Left lung (tissue), 10 donors: ENCODE data around the gene CALHM3. TPM values are rescaled to one million over a fixed set of nuclear protein-coding genes. Genes with fewer than 3 reads are reported as not detected.
"Not testable (repeated sequence)": the region's sequence is repeated elsewhere in the genome, so short reads cannot be mapped to it uniquely, and the experiment has no call there.

Experiments used
- ATAC-seq: fragments of 200-7000 bp; cut with Tn5 transposase; one replicate; pipeline ENCODE4 v1.9.1; 2020; ENCODE audit warnings: moderate library complexity
- DNase-seq, 4 donors: peaks; one replicate each; pipeline ENCODE4 v3.0.0-alpha.2; 2013 to 2020
- H3K27ac ChIP-seq, 2 donors: fragments of 200-600 bp; sonication (generic) in 1 of 2; one replicate each; pipeline versions ENCODE4 v1.5.0 to v1.8.0; 2020 to 2021
- H3K27me3 ChIP-seq, 2 donors: fragments of 200-600 bp; sonication (generic) in 1 of 2; one replicate each; pipeline versions ENCODE4 v1.5.0 to v1.8.0; 2020 to 2021
- H3K36me3 ChIP-seq, 2 donors: fragments of 200-600 bp; sonication (generic) in 1 of 2; one replicate each; pipeline versions ENCODE4 v1.5.0 to v1.8.0; 2020 to 2021
- H3K4me1 ChIP-seq, 2 donors: fragments of 200-600 bp; one replicate each; pipeline ENCODE4 v1.8.0; 2021
- H3K4me3 ChIP-seq, 2 donors: fragments of 200-600 bp; sonication (generic) in 1 of 2; one replicate each; pipeline versions ENCODE4 v1.5.0 to v1.8.0; 2020 to 2021; ENCODE audit warnings: mild to moderate bottlenecking in 1 of 2
- H3K9me3 ChIP-seq, 2 donors: fragments of 200-600 bp; sonication (generic) in 1 of 2; one replicate each; pipeline versions ENCODE4 v1.5.0 to v1.8.0; 2020 to 2021
- intact Hi-C, 2 donors: fragments of 100-400 bp; cut with DNase I; formaldehyde crosslinking; loops; one replicate each; pipeline versions ENCODE4 v1.11.2 to v1.14.2; 2022
- polyA plus RNA-seq, 6 donors: library from polyadenylated mRNA; unstranded; fragments of 120-200 nt; gene quantifications; one replicate each; pipeline ENCODE4 v1.2.1, GENCODE V29; 2013; ENCODE audit not compliant: insufficient read length in 6 of 6
- total RNA-seq, 2 donors: library from RNA; stranded (reverse); fragmentation: NEBNext Ultra II Directional; extraction: Animal tissue kit (Norgen Biotek cat#: 25700); gene quantifications; one replicate each; pipeline ENCODE4 v1.2.1, GENCODE V29; 2021
- TF ChIP-seq, protein P1 (sequence below), 2 donors: fragments of 200-600 bp; sonication (generic) in 1 of 2; IDR thresholded peaks; one replicate each; pipeline versions ENCODE4 v1.5.0 to v1.8.0; 2021; ENCODE audit warnings: antibody characterized with exemption in 2 of 2
- donor health status: DM: no; HTN: yes; CAD: no.
- donor health status: DM: no; HTN: no; CAD: no.

CALHM3 gene
- total and polyA plus RNA-seq, 8 donors, result 0.16 TPM; not detected in 7

DNA sequence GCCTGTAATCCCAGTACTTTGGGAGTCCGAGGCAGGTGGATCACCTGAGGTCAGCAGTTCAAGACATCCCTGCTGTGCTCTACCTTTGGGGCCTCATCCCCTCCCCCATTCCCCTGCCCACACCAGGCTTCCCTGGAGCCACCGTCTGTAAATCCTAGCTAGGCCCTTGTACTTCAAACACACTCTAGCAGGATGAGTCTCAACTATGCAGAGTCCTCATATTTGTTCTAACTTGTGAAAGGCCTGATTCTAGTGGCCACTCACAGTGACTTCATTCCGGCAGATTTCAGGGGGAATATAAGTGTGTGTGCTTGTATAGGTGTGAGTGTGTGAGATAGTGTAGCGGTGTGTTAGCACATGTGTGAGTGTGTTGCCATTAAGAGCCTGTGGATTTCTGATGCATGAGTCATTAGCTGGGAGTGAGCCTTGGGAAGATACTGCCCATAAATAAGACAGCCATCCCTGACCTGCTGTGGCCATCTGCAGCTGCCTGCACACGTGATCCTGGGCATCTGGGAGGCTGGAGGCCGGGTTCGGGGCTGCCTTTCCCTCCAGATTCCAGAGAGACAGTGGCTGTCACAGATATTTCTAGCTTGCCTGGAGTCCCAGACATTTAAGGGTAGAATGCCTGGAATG is 12.8 kb upstream of the CALHM3 start:
- no peak overlapping the region for H3K4me3 ChIP-seq
- no peaks in the 10 kb centered on the region for H3K36me3 ChIP-seq
- peaks cover 5 to 17% of the 10 kb centered on the region in 2 donors for H3K4me1 ChIP-seq
- no peaks in the 10 kb centered on the region for H3K9me3 ChIP-seq
- ATAC-seq, result peak; percentile 70
- intact Hi-C loops, result no loop called here
- no peak overlapping the region for H3K27ac ChIP-seq
- DNase-seq, result peak in 1 of 4 donors; percentile 24
- H3K27me3 ChIP-seq, result peaks cover 38 to 64% of the 10 kb centered on the region in 2 donors
- TF ChIP-seq, protein P1, sequence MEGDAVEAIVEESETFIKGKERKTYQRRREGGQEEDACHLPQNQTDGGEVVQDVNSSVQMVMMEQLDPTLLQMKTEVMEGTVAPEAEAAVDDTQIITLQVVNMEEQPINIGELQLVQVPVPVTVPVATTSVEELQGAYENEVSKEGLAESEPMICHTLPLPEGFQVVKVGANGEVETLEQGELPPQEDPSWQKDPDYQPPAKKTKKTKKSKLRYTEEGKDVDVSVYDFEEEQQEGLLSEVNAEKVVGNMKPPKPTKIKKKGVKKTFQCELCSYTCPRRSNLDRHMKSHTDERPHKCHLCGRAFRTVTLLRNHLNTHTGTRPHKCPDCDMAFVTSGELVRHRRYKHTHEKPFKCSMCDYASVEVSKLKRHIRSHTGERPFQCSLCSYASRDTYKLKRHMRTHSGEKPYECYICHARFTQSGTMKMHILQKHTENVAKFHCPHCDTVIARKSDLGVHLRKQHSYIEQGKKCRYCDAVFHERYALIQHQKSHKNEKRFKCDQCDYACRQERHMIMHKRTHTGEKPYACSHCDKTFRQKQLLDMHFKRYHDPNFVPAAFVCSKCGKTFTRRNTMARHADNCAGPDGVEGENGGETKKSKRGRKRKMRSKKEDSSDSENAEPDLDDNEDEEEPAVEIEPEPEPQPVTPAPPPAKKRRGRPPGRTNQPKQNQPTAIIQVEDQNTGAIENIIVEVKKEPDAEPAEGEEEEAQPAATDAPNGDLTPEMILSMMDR (IDR thresholded peaks at IDR 0.05), result no peak

DNA sequence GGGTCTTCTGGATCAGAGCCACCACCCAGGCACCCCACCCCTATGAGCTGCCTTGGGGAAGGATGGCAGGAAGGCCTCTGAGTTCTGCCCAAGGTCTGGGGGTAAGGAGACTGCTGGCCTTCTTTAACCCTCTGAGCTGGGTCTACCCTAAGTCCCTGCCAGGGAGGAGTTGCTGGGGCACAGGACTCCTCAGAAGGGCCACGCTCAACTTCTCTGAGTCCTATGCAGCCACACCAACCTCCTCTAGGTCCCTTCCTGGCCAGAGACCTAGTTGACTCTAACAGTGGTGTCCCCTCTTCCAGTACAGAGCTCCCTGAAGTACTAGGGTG is 11.9 kb upstream of the CALHM3 start:
- Histone ChIP-seq H3K36me3 (no peaks in the 10 kb centered on the region), H3K27ac (no peak overlapping the region), H3K27me3 (peaks cover 29 to 55% of the 10 kb centered on the region in 2 donors), H3K4me1 (peaks cover 5 to 17% of the 10 kb centered on the region in 2 donors), H3K4me3 (no peak overlapping the region), H3K9me3 (no peaks in the 10 kb centered on the region)
- intact Hi-C loops, result no loop called here
- DNase-seq, result no peak
- TF ChIP-seq, protein P1 (IDR thresholded peaks at IDR 0.05), result no peak
- no peak for ATAC-seq

DNA sequence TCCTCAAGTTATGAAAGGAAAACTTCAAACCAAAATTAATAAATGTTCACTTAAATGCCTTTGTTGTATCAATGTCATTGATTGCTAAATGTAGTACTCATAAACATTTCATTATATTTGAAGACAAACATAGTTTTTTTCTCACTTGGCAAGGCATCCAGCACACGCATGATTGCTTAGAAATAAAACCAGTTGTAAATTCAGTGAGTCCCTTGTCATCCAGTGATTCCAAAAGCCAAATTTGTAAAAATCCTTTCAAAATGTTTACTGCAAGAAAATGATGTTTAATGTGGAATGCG is 8.3 kb upstream of the CALHM3 start:
- H3K4me1 ChIP-seq, result no peaks in the 10 kb centered on the region
- H3K4me3 ChIP-seq, result no peak overlapping the region
- DNase-seq (no peak), ATAC-seq (no peak)
- H3K36me3 ChIP-seq, result no peaks in the 10 kb centered on the region
- no peak overlapping the region for H3K27ac ChIP-seq
- peaks cover 0 to 19% of the 10 kb centered on the region in 2 donors for H3K27me3 ChIP-seq
- no peaks in the 10 kb centered on the region for H3K9me3 ChIP-seq
- TF ChIP-seq, protein P1 (IDR thresholded peaks at IDR 0.05), result no peak
- intact Hi-C loops, result no loop called here

DNA sequence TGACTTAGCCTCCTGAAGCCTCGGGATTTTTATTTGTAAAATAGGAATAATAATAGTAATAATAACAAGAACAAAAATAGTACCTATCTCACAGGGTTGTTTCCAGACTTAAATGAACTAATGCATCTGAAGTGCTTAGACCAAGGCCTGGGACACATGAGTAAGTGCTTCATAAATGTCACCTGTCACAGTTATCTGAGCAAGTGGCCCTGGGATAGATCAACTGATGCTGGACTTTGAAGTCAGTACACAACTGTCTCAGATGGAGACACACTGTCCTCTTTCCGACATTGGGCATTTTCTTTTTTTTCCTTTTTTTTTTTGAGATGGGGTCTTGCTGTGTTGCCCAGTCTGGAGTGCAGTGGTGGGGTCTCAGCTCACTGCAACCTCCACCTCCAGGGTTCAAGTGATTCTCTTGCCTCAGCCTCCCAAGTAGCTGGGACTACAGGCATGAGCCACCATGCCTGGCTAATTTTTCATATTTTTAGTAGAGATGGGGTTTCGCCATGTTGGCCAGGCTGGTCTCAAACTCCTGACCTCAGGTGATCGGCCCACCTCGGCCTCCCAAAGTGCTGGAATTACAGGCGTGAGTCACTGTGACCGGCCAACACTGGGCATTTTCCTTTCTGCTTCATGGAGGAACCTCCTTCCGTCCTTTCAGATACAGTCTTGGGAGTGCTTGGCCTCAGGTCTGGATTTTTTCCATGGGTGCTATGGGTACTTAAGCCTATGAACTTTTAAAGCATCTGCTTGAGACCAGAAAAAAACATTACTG is 7.8 kb upstream of the CALHM3 start:
- H3K36me3 ChIP-seq, H3K9me3 ChIP-seq, DNase-seq, ATAC-seq, intact Hi-C loops, H3K27ac ChIP-seq, H3K4me1 ChIP-seq, H3K4me3 ChIP-seq: not testable (repeated sequence)
- H3K27me3 ChIP-seq, result peaks cover 0 to 13% of the 10 kb centered on the region in 2 donors

DNA sequence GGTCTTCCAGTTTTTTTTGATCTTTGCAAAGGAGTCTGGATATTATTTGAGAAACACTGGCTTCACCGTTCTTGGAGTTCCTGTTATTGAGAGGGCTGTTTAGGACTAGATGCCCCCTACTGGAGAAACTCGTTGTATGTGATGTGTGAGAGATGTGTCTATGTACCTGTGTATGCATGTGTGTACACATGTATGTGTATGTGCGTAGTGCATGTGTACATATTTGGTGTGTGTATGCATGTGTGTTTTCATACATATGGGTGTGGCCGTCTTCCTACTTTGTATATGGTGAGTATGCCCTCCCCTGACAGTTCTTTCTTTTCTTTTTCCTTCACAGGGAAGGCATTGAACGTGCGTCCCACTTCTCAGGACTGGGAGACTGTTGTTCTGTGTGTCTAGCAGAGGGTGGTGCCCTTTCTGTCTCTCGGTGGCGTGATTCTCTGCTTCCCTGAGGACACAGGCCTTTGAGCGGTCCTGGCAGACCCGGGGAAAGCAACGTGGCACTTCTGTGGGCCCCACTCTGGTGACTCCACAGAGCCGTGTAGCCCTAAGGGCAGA is 3.0 kb upstream of the CALHM3 start:
- ATAC-seq (peak; percentile 75), DNase-seq (peak in 2 of 4 donors; percentile 17 to 39)
- Histone ChIP-seq H3K27ac (no peak overlapping the region), H3K36me3 (no peaks in the 10 kb centered on the region), H3K4me3 (no peak overlapping the region), H3K4me1 (peaks cover 0 to 12% of the 10 kb centered on the region in 2 donors), H3K9me3 (no peaks in the 10 kb centered on the region), H3K27me3 (no peaks in the 10 kb centered on the region)
- intact Hi-C loops, result loop anchor here in 1 of 2 donors (5.0 kb wide), 1 partner anchor 65 kb away; no protein-coding TSS in a partner anchor
- TF ChIP-seq, protein P1 (IDR thresholded peaks at IDR 0.05), result peak; percentile 63 to 66
